B cell (primary cell): Measurements from ENCODE around the gene C1orf56. TPM values are rescaled to one million over a fixed set of nuclear protein-coding genes. Genes with fewer than 3 reads are reported as not detected.

Experiments used
- ATAC-seq: fragments of 200-7000 bp; cut with Tn5 transposase; one replicate; pipeline ENCODE4 v1.10.0; 2021; ENCODE audit warnings: low read depth, mild to moderate bottlenecking, moderate number of reproducible peaks, moderate library complexity
- CTCF ChIA-PET: fragments of 350-600 bp; sonication (Branson Sonifier 250); formaldehyde crosslinking; loops from one replicate; lab custom pipeline; 2021; ENCODE audit warnings: antibody characterized with exemption, inconsistent platforms; lab: Charles Lee
- POLR2A ChIA-PET: fragments of 350-600 bp; sonication (Branson Sonifier 250); formaldehyde crosslinking; loops from one replicate; lab custom pipeline; 2021; ENCODE audit warnings: antibody characterized with exemption; lab: Charles Lee
- DNase-seq: peaks from one replicate; pipeline ENCODE4 v3.0.0; 2013
- H2AFZ ChIP-seq: 2 replicates; pipeline ENCODE4 v1.6.1; 2012; ENCODE audit warnings: mild to moderate bottlenecking, low read depth, low read length; ENCODE audit not compliant: insufficient read depth, poor library complexity, severe bottlenecking
- H3K27ac ChIP-seq, 2 donors: 1 replicate in 1 of 2; 2 replicates in 1 of 2; pipeline ENCODE4 v1.5.1; 2012 to 2013; ENCODE audit warnings: low read length in 2 of 2, mild to moderate bottlenecking in 2 of 2, moderate library complexity in 1 of 2
- H3K27me3 ChIP-seq, 4 experiments: fragments of 200-600 bp in 1 of 4; sonication (generic) in 1 of 4; replicated peaks in 1 of 4; 1 replicate in 2 of 4; 2 replicates in 2 of 4; pipeline versions ENCODE4 v1.6.1 to v1.7.0; 2013 to 2016; ENCODE audit warnings: low read length in 3 of 4, mild to moderate bottlenecking in 2 of 4, mixed read lengths in 1 of 4, moderate library complexity in 1 of 4; ENCODE audit not compliant: insufficient read depth in 4 of 4, control insufficient read depth in 3 of 4; ENCODE audit errors: control extremely low read depth in 1 of 4
- H3K36me3 ChIP-seq, 2 experiments: replicated peaks in 1 of 2; 1 replicate in 1 of 2; 2 replicates in 1 of 2; pipeline versions ENCODE4 v1.6.1 to v1.7.1; 2013; ENCODE audit warnings: low read length in 1 of 2; ENCODE audit not compliant: insufficient read depth in 2 of 2, control insufficient read depth in 1 of 2; ENCODE audit errors: control extremely low read depth in 1 of 2, extremely low read depth in 1 of 2
- H3K4me1 ChIP-seq, 2 donors: fragments of 200-600 bp in 1 of 2; sonication (generic) in 1 of 2; 1 replicate in 1 of 2; 2 replicates in 1 of 2; pipeline versions ENCODE4 v1.5.1 to v1.6.1; 2013 to 2017; ENCODE audit warnings: low read length in 2 of 2; ENCODE audit not compliant: control insufficient read depth in 2 of 2, insufficient read depth in 2 of 2
- H3K4me2 ChIP-seq: replicated peaks from 2 replicates; pipeline ENCODE3; 2012; ENCODE audit warnings: mild to moderate bottlenecking, low read depth, low read length; ENCODE audit not compliant: poor library complexity, severe bottlenecking
- H3K4me3 ChIP-seq, 5 experiments: fragments of 200-600 bp in 1 of 5; sonication (generic) in 1 of 5; 1 replicate in 3 of 5; 2 replicates in 2 of 5; pipeline versions ENCODE4 v1.5.1 to v1.7.0; 2011 to 2016; ENCODE audit warnings: low read length in 4 of 5, mild to moderate bottlenecking in 4 of 5, low read depth in 2 of 5, control low read depth in 1 of 5, moderate library complexity in 1 of 5; ENCODE audit not compliant: insufficient read depth in 1 of 5; ENCODE audit errors: control extremely low read depth in 1 of 5, extremely low read depth in 1 of 5
- H3K79me2 ChIP-seq: fragments of 200-600 bp; sonication (generic); one replicate; pipeline ENCODE4 v1.6.0; 2016; ENCODE audit warnings: low read length; ENCODE audit not compliant: control insufficient read depth, insufficient read depth
- H3K9ac ChIP-seq: fragments of 200-600 bp; sonication (generic); 2 replicates; pipeline ENCODE4 v1.6.1; 2017; ENCODE audit warnings: mild to moderate bottlenecking, low read length, moderate library complexity
- H3K9me3 ChIP-seq, 3 donors: one replicate each; pipeline versions ENCODE4 v1.6.1 to v1.7.1; 2013; ENCODE audit warnings: low read length in 2 of 3; ENCODE audit not compliant: control insufficient read depth in 2 of 3, insufficient read depth in 1 of 3; ENCODE audit errors: control extremely low read depth in 1 of 3
- H4K20me1 ChIP-seq: 2 replicates; pipeline ENCODE4 v1.6.0; 2012; ENCODE audit warnings: mild to moderate bottlenecking, low read length; ENCODE audit not compliant: insufficient read depth, control insufficient read depth, poor library complexity, severe bottlenecking
- H3K27ac Mint-ChIP-seq: one replicate; pipeline ENCODE4 v1.8.0; 2021; ENCODE audit warnings: mixed read lengths
- H3K27me3 Mint-ChIP-seq: one replicate; pipeline ENCODE4 v1.8.0; 2021; ENCODE audit warnings: mixed read lengths
- H3K4me1 Mint-ChIP-seq: one replicate; pipeline ENCODE4 v1.8.0; 2021; ENCODE audit warnings: mixed read lengths
- H3K4me3 Mint-ChIP-seq: one replicate; pipeline ENCODE4 v1.8.0; 2021; ENCODE audit warnings: mixed read lengths
- H3K9me3 Mint-ChIP-seq: one replicate; pipeline ENCODE4 v1.8.0; 2022; ENCODE audit warnings: mixed read lengths; ENCODE audit not compliant: insufficient read depth
- EZH2 ChIP-seq: IDR thresholded peaks from 2 replicates; pipeline ENCODE4 v1.6.1; 2012; ENCODE audit warnings: borderline replicate concordance, low read depth, mild to moderate bottlenecking, moderate library complexity, low read length; ENCODE audit not compliant: insufficient read depth, poor library complexity, severe bottlenecking
- WGBS: methylation state at CpG from one replicate; pipeline ENCODE4 v1.1.5; 2013; ENCODE audit warnings: missing lambda C conversion rate; ENCODE audit not compliant: insufficient coverage; 5-methylcytosine and 5-hydroxymethylcytosine counted together
- intact Hi-C: fragments of 100-400 bp; cut with micrococcal nuclease; formaldehyde crosslinking; loops from one replicate; pipeline ENCODE4 v1.10.0; 2022
- polyA plus RNA-seq: library from polyadenylated mRNA; depleted of rRNA; stranded (reverse); fragments of >200 nt; gene quantifications from 2 replicates; pipeline ENCODE4 v1.2.3, GENCODE V29; 2012
- total RNA-seq, 2 donors: library from RNA; stranded (reverse); fragments of 120-200 nt in 1 of 2; gene quantifications; 1 replicate in 1 of 2; 2 replicates in 1 of 2; pipeline versions ENCODE4 v1.2.3 to v1.2.4, GENCODE V29; 2013 to 2022
- TF ChIP-seq, protein P1 (sequence below): fragments of 200-600 bp; IDR thresholded peaks from one replicate; pipeline ENCODE4 v1.8.0; 2022; ENCODE audit warnings: antibody characterized with exemption, mild to moderate bottlenecking

C1orf56 gene
- total and polyA plus RNA-seq, 2 donors (not counting 1 experiment from before 2014, with no cell fraction given), result 2.4 to 4.5 TPM

DNA sequence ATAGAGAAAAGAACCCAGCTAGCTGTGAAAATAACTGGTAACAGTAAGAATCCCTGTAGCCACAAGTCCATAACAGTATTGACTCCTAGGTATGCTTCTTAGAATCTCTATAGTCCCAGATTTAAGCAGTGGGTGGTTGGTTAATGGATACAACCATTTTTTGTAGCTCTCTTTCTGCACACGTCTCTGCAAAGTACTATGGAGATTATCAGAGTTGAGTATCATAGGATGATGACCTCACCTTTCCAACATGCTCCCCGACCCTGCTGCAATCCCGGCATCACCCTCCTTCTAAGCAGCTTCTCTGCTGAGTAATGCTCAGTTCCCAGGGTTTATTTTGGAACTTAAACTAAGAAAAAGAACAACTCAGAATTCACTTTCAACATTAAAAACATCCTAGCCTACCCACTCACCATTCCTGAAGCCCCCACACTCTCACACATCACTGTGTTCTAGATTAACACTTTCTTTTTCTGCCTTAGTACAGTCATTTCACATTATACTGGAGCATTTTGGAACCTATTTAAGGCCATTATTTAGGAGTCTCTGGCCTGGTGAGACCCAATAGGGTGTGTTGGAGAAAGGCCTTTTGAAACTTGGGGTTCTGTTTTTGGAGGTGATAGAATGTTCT, 15.3 kb downstream of the C1orf56 start:
- POLR2A ChIA-PET, result no interaction called here
- no peaks in the 10 kb centered on the region for H3K27me3 Mint-ChIP-seq
- no peaks in the 10 kb centered on the region for H3K9me3 Mint-ChIP-seq
- no peak for DNase-seq
- intact Hi-C loops, result no loop called here
- H3K9ac ChIP-seq, result no peak overlapping the region
- CTCF ChIA-PET, result interaction anchor here (0.5 to 9.2 kb wide), 6 partner anchors 9 to 620 kb away, joined by 3 to 63 read pairs (median 4); partner anchors contain the start of gene C1orf56
- H3K79me2 ChIP-seq, result peaks cover 31% of the 10 kb centered on the region
- WGBS, result 92% methylated on average over 2 of the region's 3 CpGs
- no peak for TF ChIP-seq EZH2
- TF ChIP-seq, protein P1, sequence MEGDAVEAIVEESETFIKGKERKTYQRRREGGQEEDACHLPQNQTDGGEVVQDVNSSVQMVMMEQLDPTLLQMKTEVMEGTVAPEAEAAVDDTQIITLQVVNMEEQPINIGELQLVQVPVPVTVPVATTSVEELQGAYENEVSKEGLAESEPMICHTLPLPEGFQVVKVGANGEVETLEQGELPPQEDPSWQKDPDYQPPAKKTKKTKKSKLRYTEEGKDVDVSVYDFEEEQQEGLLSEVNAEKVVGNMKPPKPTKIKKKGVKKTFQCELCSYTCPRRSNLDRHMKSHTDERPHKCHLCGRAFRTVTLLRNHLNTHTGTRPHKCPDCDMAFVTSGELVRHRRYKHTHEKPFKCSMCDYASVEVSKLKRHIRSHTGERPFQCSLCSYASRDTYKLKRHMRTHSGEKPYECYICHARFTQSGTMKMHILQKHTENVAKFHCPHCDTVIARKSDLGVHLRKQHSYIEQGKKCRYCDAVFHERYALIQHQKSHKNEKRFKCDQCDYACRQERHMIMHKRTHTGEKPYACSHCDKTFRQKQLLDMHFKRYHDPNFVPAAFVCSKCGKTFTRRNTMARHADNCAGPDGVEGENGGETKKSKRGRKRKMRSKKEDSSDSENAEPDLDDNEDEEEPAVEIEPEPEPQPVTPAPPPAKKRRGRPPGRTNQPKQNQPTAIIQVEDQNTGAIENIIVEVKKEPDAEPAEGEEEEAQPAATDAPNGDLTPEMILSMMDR, result no peak
- no peak overlapping the region for H3K27ac Mint-ChIP-seq
- no peaks in the 10 kb centered on the region for H3K9me3 ChIP-seq
- no peaks in the 10 kb centered on the region for H3K27me3 ChIP-seq
- H3K4me3 ChIP-seq, result no peak overlapping the region
- no peaks in the 10 kb centered on the region for H3K36me3 ChIP-seq
- ATAC-seq, result no peak
- H2AFZ ChIP-seq, result no peak overlapping the region
- peaks cover 10 to 12% of the 10 kb centered on the region in 2 donors for H3K4me1 ChIP-seq
- H3K4me1 Mint-ChIP-seq, result peaks cover 19% of the 10 kb centered on the region
- H3K4me3 Mint-ChIP-seq, result no peak overlapping the region
- H4K20me1 ChIP-seq, result peaks cover 6% of the 10 kb centered on the region
- no peak overlapping the region for H3K4me2 ChIP-seq
- no peak overlapping the region for H3K27ac ChIP-seq

DNA sequence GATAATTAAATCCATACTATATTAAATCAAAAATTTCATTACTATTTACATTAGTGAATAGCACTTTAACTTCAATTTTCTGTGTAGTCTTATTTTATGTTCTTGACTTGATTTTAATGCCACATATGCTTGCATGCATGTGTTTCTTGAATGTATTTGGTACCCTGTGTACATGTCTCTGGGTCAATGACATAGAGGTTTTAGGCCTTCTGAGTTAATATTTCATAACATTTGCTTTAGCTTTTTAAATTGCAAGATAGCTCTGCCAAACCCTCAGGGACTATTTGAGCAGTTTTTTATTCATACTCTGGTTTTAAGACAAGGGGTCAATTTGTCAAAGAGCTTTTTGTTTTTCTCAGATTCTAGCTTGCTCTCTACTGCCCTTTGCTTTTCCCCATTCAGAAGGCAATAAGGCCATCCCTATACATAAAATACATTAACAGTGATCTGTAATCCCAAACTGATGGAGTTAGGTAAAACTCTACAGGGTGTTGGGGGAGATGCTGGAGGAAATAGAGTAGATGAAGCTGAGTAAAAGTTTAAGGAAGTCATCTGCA, 17.6 kb downstream of the C1orf56 start:
- H4K20me1 ChIP-seq, result no peaks in the 10 kb centered on the region
- ChIA-PET POLR2A (interaction anchor here (0.6 kb wide), 1 partner anchor 189 kb away, joined by 7 read pairs; the partner anchor contains the start of gene PSMD4), CTCF (interaction anchor here (1.0 to 1.3 kb wide), 3 partner anchors 9 to 70 kb away, joined by 3 to 4 read pairs (median 3); no protein-coding TSS in a partner anchor)
- H2AFZ ChIP-seq, result no peak overlapping the region
- Mint-ChIP-seq H3K4me1 (peaks cover 14% of the 10 kb centered on the region), H3K9me3 (no peaks in the 10 kb centered on the region), H3K27ac (no peak overlapping the region), H3K27me3 (no peaks in the 10 kb centered on the region), H3K4me3 (no peak overlapping the region)
- no peaks in the 10 kb centered on the region for H3K27me3 ChIP-seq
- H3K4me2 ChIP-seq, result no peak overlapping the region
- intact Hi-C loops, result no loop called here
- peaks cover 12 to 13% of the 10 kb centered on the region in 2 donors for H3K4me1 ChIP-seq
- ATAC-seq (no peak), DNase-seq (no peak)
- no peak overlapping the region for H3K27ac ChIP-seq
- no peaks in the 10 kb centered on the region for H3K36me3 ChIP-seq
- H3K9me3 ChIP-seq, result no peaks in the 10 kb centered on the region
- H3K79me2 ChIP-seq, result peaks cover 16% of the 10 kb centered on the region
- no peak overlapping the region for H3K9ac ChIP-seq
- TF ChIP-seq, protein P1, result no peak
- TF ChIP-seq EZH2, result no peak
- H3K4me3 ChIP-seq, result no peak overlapping the region
